Spleen (tissue), 13 donors: Measurements from ENCODE around the gene HIPK2. TPM values are rescaled to one million over a fixed set of nuclear protein-coding genes. Genes with fewer than 3 reads are reported as not detected.

Experiments used
- DNase-seq: peaks from one replicate; pipeline ENCODE4 v3.0.0-alpha.2; 2020
- H3K27ac ChIP-seq, 8 donors: fragments of 200-600 bp; sonication (generic) in 7 of 8; 1 replicate in 4 of 8; 2 replicates in 4 of 8; pipeline versions ENCODE4 v1.5.0 to v1.8.0; 2016 to 2021; ENCODE audit warnings: inconsistent platforms in 4 of 8, mild to moderate bottlenecking in 4 of 8, moderate library complexity in 1 of 8
- H3K27me3 ChIP-seq, 7 donors: fragments of 200-600 bp; sonication (generic) in 6 of 7; replicated peaks in 1 of 7; 1 replicate in 4 of 7; 2 replicates in 3 of 7; pipeline versions ENCODE4 v1.5.0 to v1.8.0; 2016 to 2021; ENCODE audit warnings: inconsistent platforms in 3 of 7, mild to moderate bottlenecking in 1 of 7
- H3K36me3 ChIP-seq, 6 donors: fragments of 200-600 bp; sonication (generic) in 5 of 6; 1 replicate in 4 of 6; 2 replicates in 2 of 6; pipeline versions ENCODE4 v1.5.0 to v1.8.0; 2016 to 2021; ENCODE audit warnings: inconsistent platforms in 2 of 6
- H3K4me1 ChIP-seq, 6 donors: fragments of 200-600 bp; sonication (generic) in 5 of 6; 1 replicate in 3 of 6; 2 replicates in 3 of 6; pipeline versions ENCODE4 v1.5.0 to v1.8.0; 2016 to 2021; ENCODE audit warnings: inconsistent platforms in 3 of 6
- H3K4me3 ChIP-seq, 8 donors: fragments of 200-600 bp; sonication (generic) in 7 of 8; 1 replicate in 4 of 8; 2 replicates in 4 of 8; pipeline versions ENCODE4 v1.5.0 to v1.8.0; 2016 to 2021; ENCODE audit warnings: inconsistent platforms in 4 of 8, mild to moderate bottlenecking in 4 of 8, moderate library complexity in 2 of 8
- H3K9me3 ChIP-seq, 8 donors: fragments of 200-600 bp; sonication (generic) in 7 of 8; 1 replicate in 4 of 8; 2 replicates in 4 of 8; pipeline versions ENCODE4 v1.5.0 to v1.8.0; 2016 to 2021; ENCODE audit warnings: inconsistent platforms in 4 of 8
- CTCF ChIP-seq, 11 experiments: fragments of 200-600 bp in 7 of 11; fragments of 450-650 bp in 4 of 11; sonication (generic) in 4 of 11; IDR thresholded peaks in 8 of 11; conservative IDR thresholded peaks in 3 of 11; 1 replicate in 7 of 11; 2 replicates in 4 of 11; pipeline versions ENCODE4 v1.4.0 to v1.8.0; 2016 to 2021; ENCODE audit warnings: antibody characterized with exemption in 11 of 11, inconsistent platforms in 4 of 11, mild to moderate bottlenecking in 1 of 11
- POLR2A ChIP-seq, 3 donors: fragments of 450-650 bp; IDR thresholded peaks; one replicate each; pipeline ENCODE4 v1.5.1; 2017; ENCODE audit warnings: antibody characterized with exemption in 3 of 3, mild to moderate bottlenecking in 1 of 3
- POLR2AphosphoS5 ChIP-seq, 3 donors: sonication (generic); formaldehyde crosslinking; IDR thresholded peaks; one replicate each; pipeline ENCODE4 v1.5.1; 2017; ENCODE audit warnings: antibody characterized with exemption in 3 of 3
- WGBS, 5 donors: extraction: QIAGEN DNeasy Blood & Tissue Kit in 3 of 5; methylation state at CpG; one replicate each; pipeline versions ENCODE4 v1.1.5 to v1.1.7; 2013 to 2018; 5-methylcytosine and 5-hydroxymethylcytosine counted together
- intact Hi-C: fragments of 100-400 bp; cut with DNase I; formaldehyde crosslinking; loops from one replicate; pipeline ENCODE4 v1.15.0; 2023; ENCODE audit warnings: low total_unique reads
- long read RNA-seq, 2 donors: transcript quantifications; one replicate each; lab custom pipeline, GENCODE V29; 2026
- polyA plus RNA-seq, 3 donors: library from polyadenylated mRNA; stranded (reverse); fragments of 200-250 nt; gene quantifications; one replicate each; pipeline ENCODE4 v1.2.1, GENCODE V29; 2013
- total RNA-seq, 7 donors: library from RNA; depleted of rRNA in 3 of 7; stranded (reverse); fragments of >200 nt in 3 of 7; fragmentation: NEBNext Ultra II Directional in 4 of 7; extraction: Animal tissue kit (Norgen Biotek cat#: 25700) in 4 of 7; gene quantifications; one replicate each; pipeline versions ENCODE4 v1.1.0 to v1.2.1, GENCODE V29; 2016 to 2021
- donor health status: healthy with polysubstance abuse.
- donor health status: DM: no; HTN: no; CAD: no; lungs with moderate emphysema.
- donor health status: DM: no; HTN: no; CAD: no.
- donor health status: Bipolar disorder and iron deficiency.
- donor health status: healthy.
- donor health status: DM: no; HTN: no; CAD: no.
- donor health status: DM: yes; HTN: yes; CAD: no.

The HIPK2 gene
- total RNA-seq (10 to 100 TPM; 48.9 to 97.5 (median 58.9) TPM), polyA plus RNA-seq (1 to 10 TPM; 1.7 to 8.7 (median 2.4) TPM)
- long read RNA-seq, donor 1, result 0 reads
- long read RNA-seq, donor 2, result 0 reads

GRCh38 chr7:139777948-139778841 is at the start of gene HIPK2:
HIPK2 (minus strand) TSS chr7:139777998; CDS start chr7:139777623, 375 bp downstream.
- Histone ChIP-seq H3K4me1 (peaks cover 15 to 46% (median 39%) of the 10 kb centered on the region in 6 donors), H3K27me3 (peaks cover 0 to 16% (median 0%) of the 10 kb centered on the region in 7 donors), H3K27ac (peak within 1 kb of the TSS; percentile 87 to 97 (median 92)), H3K4me3 (peak within 1 kb of the TSS; percentile 73 to 94 (median 90)), H3K36me3 (peaks cover 0 to 6% (median 0%) of the 10 kb centered on the region in 6 donors), H3K9me3 (no peaks in the 10 kb centered on the region)
- 0 to 1% (median 0%) methylated on average over 32 to 96 of the region's 96 CpGs for WGBS, 5 donors
- TF ChIP-seq POLR2A (IDR thresholded peaks at IDR 0.05) (no peak), CTCF (IDR thresholded peaks at IDR 0.05 in 8 of 11, conservative IDR thresholded peaks at IDR 0.05 in 3 of 11) (peak in 1 of 11 experiments; percentile 8), POLR2AphosphoS5 (IDR thresholded peaks at IDR 0.05) (peak in 1 of 3 donors; percentile 63)
- peak; percentile 95 for DNase-seq
- intact Hi-C loops, result loop anchor here (5.0 kb wide), 1 partner anchor 224 kb away; no protein-coding TSS in a partner anchor

- peaks cover 0 to 6% (median 0%) of the 10 kb centered on the region in 7 donors for H3K27me3 ChIP-seq
- H3K36me3 ChIP-seq, result peaks cover 0 to 4% (median 0%) of the 10 kb centered on the region in 6 donors
- H3K9me3 ChIP-seq, result no peaks in the 10 kb centered on the region
- no peak for TF ChIP-seq POLR2A (IDR thresholded peaks at IDR 0.05)
- no peak for TF ChIP-seq CTCF (IDR thresholded peaks at IDR 0.05 in 8 of 11, conservative IDR thresholded peaks at IDR 0.05 in 3 of 11)
- no peak for TF ChIP-seq POLR2AphosphoS5 (IDR thresholded peaks at IDR 0.05)
- DNase-seq, result no peak
- no peak overlapping the region for H3K27ac ChIP-seq
- no peak overlapping the region for H3K4me3 ChIP-seq
- H3K4me1 ChIP-seq, result peaks cover 5 to 40% (median 21%) of the 10 kb centered on the region in 6 donors
- intact Hi-C loops, result no loop called here
These were observed 49.2 kb upstream of the HIPK2 start for GRCh38 chr7:139827042-139827441.

GRCh38 chr7:139825666-139826290 is 48.0 kb upstream of the HIPK2 start:
- Histone ChIP-seq H3K36me3 (no peaks in the 10 kb centered on the region), H3K4me1 (peaks cover 5 to 28% (median 18%) of the 10 kb centered on the region in 6 donors), H3K9me3 (no peaks in the 10 kb centered on the region), H3K4me3 (no peak overlapping the region), H3K27me3 (peaks cover 0 to 6% (median 0%) of the 10 kb centered on the region in 7 donors), H3K27ac (peak overlapping the region in 1 of 8 donors; percentile 60)
- 81 to 91% (median 85%) methylated on average over 9 of the region's 9 CpGs for WGBS, 5 donors
- no peak for TF ChIP-seq POLR2A (IDR thresholded peaks at IDR 0.05)
- no peak for TF ChIP-seq CTCF (IDR thresholded peaks at IDR 0.05 in 8 of 11, conservative IDR thresholded peaks at IDR 0.05 in 3 of 11)
- TF ChIP-seq POLR2AphosphoS5 (IDR thresholded peaks at IDR 0.05), result no peak
- intact Hi-C loops, result no loop called here
- DNase-seq, result no peak
